Subcutaneous adipose tissue (tissue), 4 donors: Measurements from ENCODE around the gene KCTD13. TPM values are rescaled to one million over a fixed set of nuclear protein-coding genes. Genes with fewer than 3 reads are reported as not detected.

Experiments
- total RNA-seq, 4 donors: library from RNA; depleted of rRNA; stranded (reverse); fragments of >200 nt; gene quantifications; one replicate each; pipeline ENCODE4 v1.1.0, GENCODE V29; 2016
- TF ChIP-seq, protein P1 (sequence below): fragments of 450-650 bp; IDR thresholded peaks from one replicate; pipeline ENCODE4 v1.5.1; 2016; ENCODE audit warnings: low read depth, mild to moderate bottlenecking, control low read depth, antibody characterized with exemption, moderate library complexity

Gene KCTD13
- total RNA-seq, 4 donors from 2014 or later, result 5.4 to 26.2 (median 23.3) TPM

DNA sequence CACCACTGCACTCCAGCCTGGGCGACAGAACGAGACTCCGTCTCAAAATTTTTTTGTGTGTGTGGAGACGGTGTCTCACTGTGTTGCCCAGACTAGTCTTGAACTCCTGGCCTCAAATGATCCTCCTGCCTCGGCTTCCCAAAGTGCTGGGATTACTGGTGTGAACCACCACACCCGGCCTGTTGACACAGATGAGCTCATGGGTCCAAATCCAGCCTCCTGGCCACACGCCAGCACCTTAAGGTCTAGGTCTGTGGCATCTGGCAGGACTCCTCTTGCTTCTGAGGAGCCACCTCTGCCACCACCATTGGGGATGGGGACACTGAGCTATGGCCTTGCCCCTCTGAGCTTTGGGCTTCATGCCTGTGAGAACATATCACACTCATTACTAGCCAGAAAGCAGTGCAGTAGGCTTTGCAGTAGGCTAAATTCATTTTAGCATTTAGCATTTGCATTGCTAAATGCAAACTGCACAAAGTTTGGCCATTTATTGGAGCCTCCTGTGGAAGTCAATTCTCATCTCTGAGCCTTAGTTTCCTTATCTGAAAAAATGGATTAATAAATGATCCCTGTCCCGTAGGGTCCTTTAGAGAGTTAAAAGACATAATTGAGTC lies 57.5 kb downstream of the KCTD13 start:
- TF ChIP-seq, protein P1, sequence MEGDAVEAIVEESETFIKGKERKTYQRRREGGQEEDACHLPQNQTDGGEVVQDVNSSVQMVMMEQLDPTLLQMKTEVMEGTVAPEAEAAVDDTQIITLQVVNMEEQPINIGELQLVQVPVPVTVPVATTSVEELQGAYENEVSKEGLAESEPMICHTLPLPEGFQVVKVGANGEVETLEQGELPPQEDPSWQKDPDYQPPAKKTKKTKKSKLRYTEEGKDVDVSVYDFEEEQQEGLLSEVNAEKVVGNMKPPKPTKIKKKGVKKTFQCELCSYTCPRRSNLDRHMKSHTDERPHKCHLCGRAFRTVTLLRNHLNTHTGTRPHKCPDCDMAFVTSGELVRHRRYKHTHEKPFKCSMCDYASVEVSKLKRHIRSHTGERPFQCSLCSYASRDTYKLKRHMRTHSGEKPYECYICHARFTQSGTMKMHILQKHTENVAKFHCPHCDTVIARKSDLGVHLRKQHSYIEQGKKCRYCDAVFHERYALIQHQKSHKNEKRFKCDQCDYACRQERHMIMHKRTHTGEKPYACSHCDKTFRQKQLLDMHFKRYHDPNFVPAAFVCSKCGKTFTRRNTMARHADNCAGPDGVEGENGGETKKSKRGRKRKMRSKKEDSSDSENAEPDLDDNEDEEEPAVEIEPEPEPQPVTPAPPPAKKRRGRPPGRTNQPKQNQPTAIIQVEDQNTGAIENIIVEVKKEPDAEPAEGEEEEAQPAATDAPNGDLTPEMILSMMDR, result no peak

DNA sequence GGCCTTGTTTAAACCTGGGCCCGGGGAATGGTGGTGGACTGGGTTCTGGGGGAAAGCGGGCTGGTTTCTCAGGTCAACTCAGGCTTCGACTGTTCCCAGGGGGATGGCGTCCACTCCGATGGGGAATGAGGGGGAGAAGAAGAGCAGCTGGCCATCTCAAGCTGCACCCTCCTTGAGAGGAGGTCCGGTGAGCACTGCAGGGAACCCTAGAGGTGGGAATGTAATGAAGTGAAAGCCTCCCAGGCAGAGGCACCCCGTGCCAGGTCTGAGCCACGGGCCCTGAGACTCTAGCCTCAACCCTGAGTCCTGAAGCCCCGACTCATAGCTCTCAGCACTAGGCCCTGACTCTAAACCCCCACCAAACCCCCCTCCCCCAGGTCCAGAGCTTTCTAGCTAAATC lies 61.8 kb downstream of the KCTD13 start:
- TF ChIP-seq, protein P1, result no peak

DNA sequence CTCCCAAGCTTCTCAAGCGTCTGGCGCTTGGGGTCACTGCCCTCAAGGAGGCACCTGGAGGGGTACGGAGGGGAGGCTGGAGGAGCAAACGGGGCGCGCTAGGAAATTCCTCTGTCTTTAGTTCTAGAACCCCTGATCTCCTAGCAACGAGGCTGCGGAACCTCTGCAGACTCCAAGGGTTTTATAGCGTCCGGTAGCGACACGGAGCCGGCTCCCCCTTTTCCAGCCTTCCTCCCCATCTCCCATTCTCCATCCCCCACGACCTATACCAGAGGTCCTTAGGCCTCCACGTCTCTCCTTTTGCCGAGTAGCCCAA lies 62.4 kb downstream of the KCTD13 start:
- TF ChIP-seq, protein P1, result no peak

DNA sequence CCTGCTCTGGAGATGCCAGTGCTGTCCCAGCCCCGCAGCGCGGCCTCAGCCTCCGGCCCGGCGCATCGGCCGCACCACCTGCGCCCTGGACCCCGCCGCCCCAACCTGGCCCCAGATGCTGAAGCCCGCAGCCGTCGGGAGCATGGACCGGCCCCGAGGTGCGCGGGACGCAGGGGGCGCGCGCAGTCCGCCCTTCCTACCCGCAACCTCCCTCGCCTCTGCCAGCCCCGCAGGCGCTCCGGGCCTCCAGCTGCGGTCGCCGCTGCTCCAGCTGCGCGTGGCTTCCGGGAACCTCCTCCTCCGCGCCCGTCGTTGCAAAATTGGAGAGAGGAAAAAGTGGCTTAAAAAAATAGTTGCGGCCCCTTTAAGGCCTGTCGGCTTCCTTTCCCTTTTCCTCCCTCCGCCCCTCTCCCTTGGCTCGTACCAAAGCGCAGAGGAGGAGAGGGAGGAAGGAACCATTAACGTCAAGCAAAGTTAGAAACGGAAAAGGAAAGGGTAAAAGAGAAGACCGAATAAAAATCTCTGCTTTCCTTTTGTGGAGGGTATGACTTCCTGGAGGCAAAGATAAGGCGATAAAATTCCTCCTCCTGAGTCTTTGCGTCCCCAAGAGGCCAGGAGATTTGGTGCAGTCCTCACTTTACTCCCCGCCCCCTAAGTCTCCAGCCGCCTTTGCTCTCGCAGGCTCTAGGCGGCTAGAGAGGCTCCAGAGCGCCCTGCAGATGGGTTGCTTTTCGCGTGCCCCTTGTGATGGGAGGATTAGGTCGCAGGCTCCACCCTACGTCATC lies 63.0 kb downstream of the KCTD13 start, which contains the start of gene CDIPT:
TSS of gene CDIPT (minus strand) at position 343 of the 785 bp plus-strand sequence. CDS start 369 bp downstream, outside the sequence.
- TF ChIP-seq, protein P1, result no peak

DNA sequence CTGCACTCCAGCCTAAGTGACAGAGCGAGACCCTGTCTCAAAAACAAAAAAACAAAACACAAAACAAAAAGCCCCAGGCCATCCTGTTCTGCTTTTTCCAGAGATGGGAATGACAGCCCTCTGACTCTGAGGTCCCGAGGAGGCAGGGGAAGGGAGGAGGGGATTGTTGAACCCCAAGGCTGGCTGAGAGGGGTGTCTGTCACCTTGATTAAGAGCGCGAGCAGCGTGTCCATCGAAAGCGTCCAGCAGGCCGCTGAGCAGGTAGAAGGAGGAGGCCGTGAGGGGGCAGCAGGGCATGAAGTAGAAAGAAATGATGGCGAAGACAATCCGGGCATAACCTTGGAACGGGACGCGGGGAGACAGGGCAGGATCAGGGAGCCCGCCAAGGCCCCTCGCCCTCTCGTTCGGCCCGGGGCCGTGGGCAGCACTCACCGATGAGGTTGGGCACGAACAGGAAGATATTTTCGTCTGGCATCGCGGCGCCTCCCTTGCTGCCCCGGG lies 63.6 kb downstream of the KCTD13 start:
- TF ChIP-seq, protein P1, result no peak

DNA sequence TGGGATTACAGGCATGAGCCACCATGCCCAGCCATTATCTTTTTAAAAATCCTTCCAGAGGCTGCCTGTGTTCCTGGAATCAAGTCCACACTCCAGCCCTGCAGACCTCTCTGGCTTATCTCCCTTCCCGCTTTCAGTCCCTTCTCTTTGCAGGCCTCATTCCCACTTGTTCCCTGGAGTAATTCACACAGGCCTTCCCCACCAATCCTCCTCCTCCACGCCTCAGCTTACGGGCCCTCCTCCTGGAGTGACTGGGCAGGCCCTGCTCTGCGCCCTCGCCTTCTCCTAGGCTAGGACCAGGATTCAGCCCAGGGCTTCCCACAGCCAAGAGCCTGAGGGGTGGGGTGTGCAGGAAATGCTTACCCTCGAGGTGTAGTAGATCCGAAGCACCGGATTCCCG lies 65.8 kb downstream of the KCTD13 start:
- TF ChIP-seq, protein P1, result no peak

DNA sequence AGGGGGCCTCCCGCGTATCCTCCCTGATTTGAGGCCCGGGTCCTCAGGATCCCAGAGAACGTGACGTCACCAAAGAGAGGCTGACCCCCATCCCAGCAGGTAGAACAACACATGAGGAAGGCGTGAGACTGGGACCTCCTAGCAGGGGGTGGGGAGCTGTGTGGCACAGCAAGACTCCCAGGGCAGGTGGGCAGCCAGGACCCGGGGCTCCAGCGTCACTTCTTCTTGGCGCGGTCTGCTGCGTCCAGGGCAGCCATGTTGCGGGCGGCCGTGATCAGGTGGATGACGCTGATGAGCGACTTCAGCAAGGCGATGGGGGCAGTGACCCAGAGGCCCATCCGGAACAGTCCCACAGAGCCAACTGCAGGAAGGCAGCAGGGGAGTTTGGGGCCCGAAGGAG lies 67.1 kb downstream of the KCTD13 start:
- TF ChIP-seq, protein P1, result no peak
